Breast epithelium (tissue), 3 donors: ENCODE measurements around the gene CES5A.

Source experiments
- CTCF ChIP-seq, 3 donors: fragments of 450-650 bp; IDR thresholded peaks; one replicate each; pipeline ENCODE4 v1.5.1; 2016 to 2017; ENCODE audit warnings: antibody characterized with exemption in 3 of 3, mild to moderate bottlenecking in 3 of 3, moderate library complexity in 3 of 3
- POLR2A ChIP-seq: fragments of 450-650 bp; IDR thresholded peaks from one replicate; pipeline ENCODE4 v1.6.1; 2016; ENCODE audit warnings: antibody characterized with exemption, mild to moderate bottlenecking, moderate library complexity
- POLR2AphosphoS5 ChIP-seq, 3 donors: sonication (generic); formaldehyde crosslinking; IDR thresholded peaks; one replicate each; pipeline ENCODE4 v1.6.1; 2017; ENCODE audit warnings: antibody characterized with exemption in 3 of 3

DNA sequence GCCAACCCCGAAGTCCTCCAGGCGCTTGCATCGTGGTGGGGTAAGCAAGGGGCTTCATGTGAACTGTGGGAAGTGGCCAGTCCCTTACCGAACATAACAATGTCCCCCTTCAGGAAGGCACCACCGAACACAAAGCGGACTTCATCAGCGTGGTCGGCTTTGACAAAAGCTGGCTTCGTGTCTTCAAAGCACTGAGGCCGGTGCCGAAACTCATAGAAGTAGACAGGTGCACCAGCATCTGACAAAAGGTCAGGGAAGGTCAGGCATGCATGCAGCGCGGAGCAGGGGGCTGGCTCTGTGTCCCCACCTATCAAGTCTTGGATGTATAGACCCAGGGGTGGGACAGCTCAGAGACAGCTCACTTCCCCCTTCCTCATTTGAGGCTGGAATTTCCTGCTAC is 25.6 kb downstream of the CES5A start:
- TF ChIP-seq CTCF (IDR thresholded peaks at IDR 0.05) = no peak
- no peak for TF ChIP-seq POLR2AphosphoS5 (IDR thresholded peaks at IDR 0.05)
- no peak for TF ChIP-seq POLR2A
